GM23248 (cell line): Measurements from ENCODE around the gene DNASE1L1. TPM values are rescaled to one million over a fixed set of nuclear protein-coding genes. Genes with fewer than 3 reads are reported as not detected.

ENCODE experiments used
- DNase-seq: peaks from one replicate; pipeline ENCODE4 v3.0.0-alpha.2; 2015
- H2AFZ ChIP-seq: fragments of 200-600 bp; sonication (generic); 2 replicates; pipeline ENCODE4 v1.6.1; 2016; ENCODE audit warnings: antibody characterized with exemption
- H3F3A ChIP-seq: fragments of 200-600 bp; sonication (generic); 2 replicates; pipeline ENCODE4 v1.6.1; 2016; ENCODE audit warnings: mild to moderate bottlenecking, antibody characterized with exemption, mixed run types; ENCODE audit not compliant: insufficient read depth
- H3K27ac ChIP-seq: fragments of 200-600 bp; sonication (generic); 2 replicates; pipeline ENCODE4 v1.5.1; 2016; ENCODE audit warnings: mild to moderate bottlenecking
- H3K27me3 ChIP-seq: fragments of 200-600 bp; sonication (generic); replicated peaks from 2 replicates; pipeline ENCODE4 v1.6.1; 2016; ENCODE audit warnings: mild to moderate bottlenecking; ENCODE audit not compliant: insufficient read depth
- H3K36me3 ChIP-seq: fragments of 200-600 bp; sonication (generic); 2 replicates; pipeline ENCODE4 v1.6.1; 2016; ENCODE audit warnings: low read depth, mild to moderate bottlenecking
- H3K4me1 ChIP-seq: fragments of 200-600 bp; sonication (generic); 2 replicates; pipeline ENCODE4 v1.6.1; 2016; ENCODE audit warnings: mild to moderate bottlenecking; ENCODE audit not compliant: insufficient read depth
- H3K4me2 ChIP-seq: fragments of 200-600 bp; sonication (generic); one replicate; pipeline ENCODE4 v1.6.1; 2016; ENCODE audit warnings: mild to moderate bottlenecking; ENCODE audit not compliant: unreplicated experiment
- H3K4me3 ChIP-seq: fragments of 200-600 bp; sonication (generic); 2 replicates; pipeline ENCODE4 v1.5.1; 2016; ENCODE audit warnings: mild to moderate bottlenecking
- H3K79me2 ChIP-seq: fragments of 200-600 bp; sonication (generic); 2 replicates; pipeline ENCODE4 v1.6.1; 2016; ENCODE audit warnings: mild to moderate bottlenecking; ENCODE audit not compliant: insufficient read depth
- H3K9ac ChIP-seq: fragments of 200-600 bp; sonication (generic); 2 replicates; pipeline ENCODE4 v1.6.1; 2016; ENCODE audit warnings: mild to moderate bottlenecking
- H3K9me2 ChIP-seq: fragments of 200-600 bp; sonication (generic); 2 replicates; pipeline ENCODE4 v1.6.1; 2016; ENCODE audit warnings: mixed run types, mild to moderate bottlenecking, moderate library complexity; ENCODE audit not compliant: insufficient read depth
- H3K9me3 ChIP-seq: fragments of 200-600 bp; sonication (generic); one replicate; pipeline ENCODE4 v1.6.1; 2017; ENCODE audit warnings: low read depth
- H4K20me1 ChIP-seq: fragments of 200-600 bp; sonication (generic); 2 replicates; pipeline ENCODE4 v1.6.0; 2016; ENCODE audit not compliant: insufficient read depth
- EZH2 ChIP-seq: fragments of 200-600 bp; sonication (generic); IDR thresholded peaks from 2 replicates; pipeline ENCODE4 v1.6.1; 2018; ENCODE audit warnings: antibody characterized with exemption, mild to moderate bottlenecking; ENCODE audit not compliant: insufficient read depth, poor library complexity, severe bottlenecking
- EZH2phosphoT487 ChIP-seq: fragments of 200-600 bp; sonication (generic); IDR thresholded peaks from 2 replicates; pipeline ENCODE4 v1.6.1; 2018; ENCODE audit warnings: antibody characterized with exemption, moderate library complexity, mild to moderate bottlenecking, low read depth; ENCODE audit not compliant: insufficient read depth
- WGBS, 2 experiments: methylation state at CpG; one replicate each; pipeline ENCODE4 v1.1.6; 2015 to 2017; ENCODE audit warnings: low lambda C conversion rate in 2 of 2, low coverage in 1 of 2; ENCODE audit errors: missing lambda C conversion rate in 2 of 2; 5-methylcytosine and 5-hydroxymethylcytosine counted together
- in situ Hi-C: fragments of 300-500 bp; cut with MboI; formaldehyde crosslinking; loops from 2 replicates; pipeline ENCODE4 v1.15.0; 2020
- polyA plus RNA-seq: library from polyadenylated mRNA; unstranded; fragments of >200 nt; fragmentation: Nextera tagmentation; extraction: Ambion mirVana; gene quantifications from 2 replicates; pipeline ENCODE4 v1.2.1, GENCODE V29; 2016
- total RNA-seq: library from RNA; depleted of rRNA; stranded (reverse); fragments of >200 nt; shearing (Covaris generic); gene quantifications from 2 replicates; pipeline ENCODE4 v1.2.3, GENCODE V29; 2014

Gene DNASE1L1
- total and polyA plus RNA-seq, 2 experiments from 2014 or later: 16.6 to 60.7 TPM

DNA sequence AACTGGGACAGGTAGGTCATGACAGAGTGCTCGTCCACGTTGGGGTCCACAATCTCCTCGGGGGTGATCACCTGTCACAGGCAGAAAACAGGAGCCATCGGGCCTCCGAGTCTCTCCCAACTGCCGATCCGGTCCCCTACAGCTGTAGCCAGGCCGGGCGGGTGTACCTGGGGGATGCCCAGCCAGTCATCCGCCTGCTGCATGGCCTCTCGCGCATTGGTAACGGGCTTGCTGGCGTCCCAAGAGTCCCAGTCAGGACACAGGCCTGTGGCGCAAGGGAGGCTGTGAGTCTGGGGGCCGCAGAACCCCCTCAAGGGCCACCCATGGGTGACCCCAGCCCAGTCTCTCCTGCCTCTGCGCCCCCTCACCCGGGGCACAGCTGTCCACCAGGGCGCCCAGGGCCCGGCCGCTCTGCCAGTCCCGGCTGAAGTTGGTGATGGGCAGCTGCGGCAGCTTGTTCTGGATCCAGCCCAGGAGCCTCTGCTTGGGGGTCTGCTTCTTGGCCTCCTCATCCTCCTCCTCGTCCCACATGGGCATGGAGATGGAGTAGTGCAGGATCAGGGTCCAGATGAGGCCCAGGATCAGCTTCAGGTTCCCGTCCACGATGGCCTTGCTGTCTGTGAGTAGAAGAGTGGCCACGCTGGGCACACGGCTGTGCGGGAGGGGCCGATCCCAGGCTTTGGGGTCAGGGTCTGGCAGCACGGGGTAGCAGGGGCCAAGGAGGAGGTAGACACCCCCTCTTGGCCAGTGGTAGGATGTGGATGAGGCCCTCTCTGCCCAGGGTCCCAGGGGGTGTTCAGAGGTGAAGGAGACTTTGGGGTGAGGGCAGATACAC is 41.4 kb downstream of the DNASE1L1 start:
- H3K27ac ChIP-seq: peak overlapping the region; percentile 98
- H3F3A ChIP-seq: peaks cover 20% of the 10 kb centered on the region
- peaks cover 4% of the 10 kb centered on the region; the same call in 1 of the 2 replicates for H3K36me3 ChIP-seq
- 49 to 75% methylated on average over 10 to 17 of the region's 31 CpGs for whole genome bisulfite sequencing, 2 experiments
- H4K20me1 ChIP-seq: no peaks in the 10 kb centered on the region
- TF ChIP-seq EZH2 (no peak), EZH2phosphoT487 (no peak)
- peak overlapping the region; percentile 92 for H3K4me3 ChIP-seq
- H3K4me1 ChIP-seq: 0 out of 2 replicates have a peak, but pooled peaks cover 9% of the 10 kb centered on the region
- in situ Hi-C loops: no loop called here
- DNase-seq: no peak
- peaks cover 78% of the 10 kb centered on the region for H3K79me2 ChIP-seq
- H3K9me3 ChIP-seq: no peaks in the 10 kb centered on the region
- H3K4me2 ChIP-seq: peak overlapping the region; percentile 73
- peak overlapping the region; percentile 97 for H3K9ac ChIP-seq
- H2AFZ ChIP-seq: no peak overlapping the region
- no peaks in the 10 kb centered on the region for H3K9me2 ChIP-seq
- H3K27me3 ChIP-seq: no peaks in the 10 kb centered on the region

DNA sequence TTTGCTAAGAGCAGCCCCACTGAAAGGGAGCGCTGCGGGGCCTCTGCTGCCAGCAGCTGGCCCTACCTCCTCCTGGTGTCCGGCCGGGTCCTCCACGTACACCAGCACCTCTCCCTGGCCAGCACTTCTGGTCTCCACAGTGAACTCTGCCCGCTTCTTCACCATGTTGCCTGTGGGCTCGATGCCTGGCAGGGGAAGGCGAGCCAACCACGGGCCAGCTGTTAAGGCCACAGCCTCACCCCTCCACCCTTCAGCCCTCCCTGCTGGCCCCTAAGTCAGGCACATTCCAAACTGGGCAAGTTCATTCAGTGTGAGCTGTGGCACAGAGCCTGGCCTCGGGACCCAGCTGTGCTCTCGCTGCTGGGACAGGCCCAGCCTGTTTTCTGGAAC is 42.4 kb downstream of the DNASE1L1 start:
- Histone ChIP-seq H3K9ac (peak overlapping the region; percentile 97), H3K9me2 (no peaks in the 10 kb centered on the region), H3F3A (peaks cover 27% of the 10 kb centered on the region), H3K4me1 (0 out of 2 replicates have a peak, but pooled peaks cover 9% of the 10 kb centered on the region), H4K20me1 (no peaks in the 10 kb centered on the region), H3K79me2 (peaks cover 88% of the 10 kb centered on the region), H3K27me3 (no peaks in the 10 kb centered on the region), H2AFZ (no peak overlapping the region), H3K9me3 (no peaks in the 10 kb centered on the region), H3K4me3 (peak overlapping the region; percentile 26; the same call in 1 of the 2 replicates), H3K4me2 (no peak overlapping the region), H3K27ac (peak overlapping the region; percentile 98), H3K36me3 (peaks cover 4% of the 10 kb centered on the region; the same call in 1 of the 2 replicates)
- TF ChIP-seq EZH2 (no peak), EZH2phosphoT487 (no peak)
- peak; percentile 34 for DNase-seq
- WGBS, 2 experiments: 42 to 55% methylated on average over 5 to 6 of the region's 11 CpGs
- in situ Hi-C loops: no loop called here

DNA sequence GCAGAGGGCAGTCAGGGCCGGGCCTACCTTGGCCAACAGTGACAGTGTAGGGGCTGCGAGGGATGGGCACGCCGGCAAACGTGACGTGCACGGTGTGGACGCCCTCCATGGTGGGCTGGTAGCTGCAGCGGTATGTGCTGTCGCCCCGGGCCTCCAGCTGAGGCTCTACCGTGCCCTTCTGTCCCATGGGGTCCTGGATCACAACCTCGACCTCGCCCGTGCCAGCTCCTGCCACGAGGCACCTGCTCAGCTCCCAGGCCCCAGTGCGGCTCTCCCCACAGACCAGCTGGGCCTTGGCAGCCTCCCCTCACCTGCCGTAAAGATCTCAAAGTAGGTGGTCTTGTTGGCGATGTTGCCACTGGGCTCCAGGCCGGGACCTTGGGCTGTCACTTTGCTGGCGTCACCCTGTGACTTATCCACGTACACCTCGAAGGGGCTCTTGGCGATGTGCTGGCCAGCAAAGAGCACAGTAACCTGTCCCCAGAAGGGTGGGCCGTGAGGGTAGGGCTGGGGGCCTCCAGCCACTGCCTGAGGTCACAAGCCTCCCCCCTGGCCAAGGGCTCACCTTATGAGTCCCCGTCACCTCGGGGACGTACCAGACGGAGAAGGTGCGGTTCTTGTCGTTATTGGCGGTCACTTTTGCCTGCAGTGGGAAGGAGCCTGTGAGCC is 42.9 kb downstream of the DNASE1L1 start:
- WGBS, 2 experiments: 93 to 95% methylated on average over 10 of the region's 32 CpGs
- Histone ChIP-seq H3K9ac (peak overlapping the region; percentile 97; the same call in 1 of the 2 replicates), H3K27ac (peak overlapping the region; percentile 98), H3K79me2 (peaks cover 94% of the 10 kb centered on the region), H3K4me1 (0 out of 2 replicates have a peak, but pooled peaks cover 9% of the 10 kb centered on the region), H3K9me2 (no peaks in the 10 kb centered on the region), H3F3A (peaks cover 32% of the 10 kb centered on the region), H2AFZ (no peak overlapping the region), H4K20me1 (no peaks in the 10 kb centered on the region), H3K9me3 (no peaks in the 10 kb centered on the region), H3K36me3 (peaks cover 4% of the 10 kb centered on the region; the same call in 1 of the 2 replicates), H3K4me2 (no peak overlapping the region), H3K4me3 (no peak overlapping the region), H3K27me3 (no peaks in the 10 kb centered on the region)
- TF ChIP-seq EZH2 (no peak), EZH2phosphoT487 (no peak)
- no peak for DNase-seq
- in situ Hi-C loops: no loop called here

DNA sequence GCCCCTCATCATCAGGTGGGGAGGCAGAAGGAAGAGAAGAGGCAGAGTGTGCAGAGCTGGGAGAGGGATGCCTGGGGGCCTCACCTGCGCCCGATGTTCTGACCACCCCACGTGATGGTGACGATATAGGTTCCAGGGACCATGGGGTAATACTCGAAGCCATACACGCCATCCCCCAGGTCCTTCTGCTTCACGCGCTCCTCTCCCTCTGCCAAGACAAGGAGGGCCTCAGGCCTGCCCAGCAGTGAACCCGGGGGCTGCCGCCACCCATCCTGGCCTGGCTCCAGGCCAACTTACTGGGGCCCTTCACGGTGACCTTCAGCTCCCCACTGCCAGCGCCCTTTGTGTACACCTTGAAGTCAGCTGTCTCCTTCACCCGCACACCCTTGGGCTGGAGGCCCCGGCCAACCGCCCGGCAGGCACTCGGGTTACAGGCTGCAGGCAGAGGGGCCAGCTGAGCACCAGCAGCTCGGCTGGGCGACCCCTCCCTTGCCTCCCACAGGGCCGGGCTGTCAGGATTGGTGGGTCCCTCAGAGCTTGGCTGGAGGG is 43.9 kb downstream of the DNASE1L1 start:
- Histone ChIP-seq H3K27ac (no peak overlapping the region), H3K9ac (no peak overlapping the region), H3K4me1 (0 out of 2 replicates have a peak, but pooled peaks cover 9% of the 10 kb centered on the region), H4K20me1 (no peaks in the 10 kb centered on the region), H3K9me2 (no peaks in the 10 kb centered on the region), H3F3A (peaks cover 33% of the 10 kb centered on the region), H3K9me3 (no peaks in the 10 kb centered on the region), H3K27me3 (no peaks in the 10 kb centered on the region), H3K4me2 (no peak overlapping the region), H3K79me2 (peaks cover 92% of the 10 kb centered on the region), H3K4me3 (no peak overlapping the region), H2AFZ (no peak overlapping the region), H3K36me3 (peaks cover 9% of the 10 kb centered on the region; the same call in 1 of the 2 replicates)
- TF ChIP-seq EZH2phosphoT487 (no peak), EZH2 (no peak)
- WGBS, 2 experiments: 77 to 85% methylated on average over 6 to 11 of the region's 20 CpGs
- in situ Hi-C loops: no loop called here
- DNase-seq: no peak
